GM19324 (cell line): Measurements from ENCODE around the gene KRTAP4-16.
"Not testable (repeated sequence)": the region's sequence is repeated elsewhere in the genome, so short reads cannot be mapped to it uniquely, and the experiment has no call there.

Experiments used
- ATAC-seq: cut with Tn5 transposase; IDR thresholded peaks from one replicate; pipeline ENCODE4 v1.9.1; 2021; ENCODE audit warnings: mild to moderate bottlenecking, moderate library complexity; ENCODE audit not compliant: unreplicated experiment, low FRiP score

KRTAP4-16 gene

GRCh38 chr17:41119696-41120690, 18.0 kb upstream of the KRTAP4-16 start:
- not testable (repeated sequence) for ATAC-seq

GRCh38 chr17:41118721-41119120, 16.7 kb upstream of the KRTAP4-16 start:
- ATAC-seq = no peak

- ATAC-seq = not testable (repeated sequence)
Measured at GRCh38 chr17:41117846-41118386, 15.9 kb upstream of the KRTAP4-16 start, which contains the start of gene KRTAP4-11. Gene KRTAP4-11, minus strand, starts transcription at chr17:41118373. Its CDS starts 58 bp downstream, at chr17:41118315.

- no peak for ATAC-seq
Measured at GRCh38 chr17:41116297-41116696, 14.3 kb upstream of the KRTAP4-16 start.

GRCh38 chr17:41111151-41111885, 9.3 kb upstream of the KRTAP4-16 start:
- no peak for ATAC-seq

GRCh38 chr17:41108728-41109386, 6.8 kb upstream of the KRTAP4-16 start:
- not testable (repeated sequence) for ATAC-seq

GRCh38 chr17:41107941-41108450, 6.0 kb upstream of the KRTAP4-16 start:
- no peak for ATAC-seq

- not testable (repeated sequence) for ATAC-seq
Measured at GRCh38 chr17:41105347-41105746, 3.3 kb upstream of the KRTAP4-16 start, which contains the start of gene KRTAP4-9. Gene KRTAP4-9, plus strand, starts transcription at chr17:41105389. Its CDS starts 0 bp downstream, at chr17:41105389.

- not testable (repeated sequence) for ATAC-seq
Measured at GRCh38 chr17:41104386-41105038, 2.5 kb upstream of the KRTAP4-16 start.

GRCh38 chr17:41103896-41104295, 1.9 kb upstream of the KRTAP4-16 start:
- no peak for ATAC-seq

GRCh38 chr17:41099682-41100480, 2.1 kb downstream of the KRTAP4-16 start:
- ATAC-seq = not testable (repeated sequence)

GRCh38 chr17:41098481-41098880, 3.5 kb downstream of the KRTAP4-16 start:
- no peak for ATAC-seq

GRCh38 chr17:41098042-41098441, 4.0 kb downstream of the KRTAP4-16 start, which contains the start of gene KRTAP4-8:
Gene KRTAP4-8, minus strand, starts transcription at chr17:41098142. Its CDS starts 58 bp downstream, at chr17:41098084.
- no peak for ATAC-seq

GRCh38 chr17:41096055-41096454, 6.0 kb downstream of the KRTAP4-16 start:
- ATAC-seq = no peak

GRCh38 chr17:41088760-41089352, 13.2 kb downstream of the KRTAP4-16 start:
- ATAC-seq = not testable (repeated sequence)

GRCh38 chr17:41084100-41084856, 17.7 kb downstream of the KRTAP4-16 start, which contains the start of gene KRTAP4-7:
Gene KRTAP4-7, plus strand, starts transcription at chr17:41084150. Its CDS starts 57 bp downstream, at chr17:41084207.
- not testable (repeated sequence) for ATAC-seq

GRCh38 chr17:41083427-41083826, 18.6 kb downstream of the KRTAP4-16 start:
- not testable (repeated sequence) for ATAC-seq
